ENCODE results near the gene PTPRE.
A peak's percentile ranks its signal among the peaks of the same experiment; 100 is the strongest.

The PTPRE gene

GRCh38 chr10:128121750-128122412 is 215.0 kb downstream of the PTPRE start:
- Histone ChIP-seq H3K4me1 (ENCODE audit: control insufficient read depth, insufficient read depth, low read length) (peaks cover 3% of the 10 kb centered on the region), H3K27me3 (ENCODE audit: control insufficient read depth, insufficient read depth, low read length) (peaks cover 4% of the 10 kb centered on the region)

GRCh38 chr10:128122931-128123330 is 216.0 kb downstream of the PTPRE start:
- Histone ChIP-seq H3K27me3 (ENCODE audit: control insufficient read depth, insufficient read depth, low read length) (peaks cover 4% of the 10 kb centered on the region), H3K9ac (ENCODE audit: low read length) (no peak overlapping the region), H3K4me1 (ENCODE audit: control insufficient read depth, insufficient read depth, low read length) (peaks cover 3% of the 10 kb centered on the region), H3K27ac (ENCODE audit: low read depth, low read length) (no peak overlapping the region), H3K4me3 (ENCODE audit: low read length) (no peak overlapping the region), H3K36me3 (ENCODE audit: control insufficient read depth, insufficient read depth, low read length) (no peaks in the 10 kb centered on the region)

More at GRCh38 chr10:128121750-128122412, 215.0 kb downstream of the PTPRE start:
- Histone ChIP-seq H3K27ac (ENCODE audit: low read depth, low read length) (no peak overlapping the region), H3K36me3 (ENCODE audit: control insufficient read depth, insufficient read depth, low read length) (no peaks in the 10 kb centered on the region), H3K4me3 (ENCODE audit: low read length) (no peak overlapping the region), H3K9ac (ENCODE audit: low read length) (no peak overlapping the region)

GRCh38 chr10:128123846-128124245 is 216.9 kb downstream of the PTPRE start:
- peaks cover 3% of the 10 kb centered on the region for H3K4me1 ChIP-seq (ENCODE audit: control insufficient read depth, insufficient read depth, low read length)
- peaks cover 4% of the 10 kb centered on the region for H3K27me3 ChIP-seq (ENCODE audit: control insufficient read depth, insufficient read depth, low read length)
- H3K27ac ChIP-seq (ENCODE audit: low read depth, low read length) = no peak overlapping the region
- H3K4me3 ChIP-seq (ENCODE audit: low read length) = no peak overlapping the region
- no peak overlapping the region for H3K9ac ChIP-seq (ENCODE audit: low read length)
- no peaks in the 10 kb centered on the region for H3K36me3 ChIP-seq (ENCODE audit: control insufficient read depth, insufficient read depth, low read length)

GRCh38 chr10:128124813-128125403 is 218.0 kb downstream of the PTPRE start:
- Histone ChIP-seq H3K9ac (ENCODE audit: low read length) (no peak overlapping the region), H3K4me1 (ENCODE audit: control insufficient read depth, insufficient read depth, low read length) (peaks cover 3% of the 10 kb centered on the region), H3K27me3 (ENCODE audit: control insufficient read depth, insufficient read depth, low read length) (peaks cover 4% of the 10 kb centered on the region), H3K27ac (ENCODE audit: low read depth, low read length) (no peak overlapping the region), H3K36me3 (ENCODE audit: control insufficient read depth, insufficient read depth, low read length) (no peaks in the 10 kb centered on the region), H3K4me3 (ENCODE audit: low read length) (peak overlapping the region; percentile 72)

GRCh38 chr10:128125416-128125943 is 218.6 kb downstream of the PTPRE start:
- H3K4me1 ChIP-seq (ENCODE audit: control insufficient read depth, insufficient read depth, low read length) = peaks cover 3% of the 10 kb centered on the region
- peak overlapping the region; percentile 6 for H3K9ac ChIP-seq (ENCODE audit: low read length)
- no peaks in the 10 kb centered on the region for H3K36me3 ChIP-seq (ENCODE audit: control insufficient read depth, insufficient read depth, low read length)
- H3K27me3 ChIP-seq (ENCODE audit: control insufficient read depth, insufficient read depth, low read length) = peaks cover 4% of the 10 kb centered on the region
- peak overlapping the region; percentile 72 for H3K4me3 ChIP-seq (ENCODE audit: low read length)
- H3K27ac ChIP-seq (ENCODE audit: low read depth, low read length) = no peak overlapping the region

- peaks cover 4% of the 10 kb centered on the region for H3K27me3 ChIP-seq (ENCODE audit: control insufficient read depth, insufficient read depth, low read length)
- H3K27ac ChIP-seq (ENCODE audit: low read depth, low read length) = no peak within 1 kb of the TSS
- H3K36me3 ChIP-seq (ENCODE audit: control insufficient read depth, insufficient read depth, low read length) = no peaks in the 10 kb centered on the region
- peak within 1 kb of the TSS; percentile 6 for H3K9ac ChIP-seq (ENCODE audit: low read length)
- peak within 1 kb of the TSS; percentile 72 for H3K4me3 ChIP-seq (ENCODE audit: low read length)
- H3K4me1 ChIP-seq (ENCODE audit: control insufficient read depth, insufficient read depth, low read length) = peaks cover 3% of the 10 kb centered on the region
Measured at GRCh38 chr10:128125944-128126764, 219.3 kb downstream of the PTPRE start, which contains the start of gene MKI67. Gene MKI67, minus strand, starts transcription at chr10:128126423. Its CDS starts 756 bp downstream, at chr10:128125667.

GRCh38 chr10:128128582-128128981 is 221.7 kb downstream of the PTPRE start:
- H3K27me3 ChIP-seq (ENCODE audit: control insufficient read depth, insufficient read depth, low read length) = peaks cover 4% of the 10 kb centered on the region
- H3K4me1 ChIP-seq (ENCODE audit: control insufficient read depth, insufficient read depth, low read length) = peaks cover 3% of the 10 kb centered on the region
- no peaks in the 10 kb centered on the region for H3K36me3 ChIP-seq (ENCODE audit: control insufficient read depth, insufficient read depth, low read length)
- H3K9ac ChIP-seq (ENCODE audit: low read length) = no peak overlapping the region
- H3K4me3 ChIP-seq (ENCODE audit: low read length) = no peak overlapping the region
- H3K27ac ChIP-seq (ENCODE audit: low read depth, low read length) = no peak overlapping the region

- H3K4me3 ChIP-seq (ENCODE audit: low read length) = no peak overlapping the region
- H3K36me3 ChIP-seq (ENCODE audit: control insufficient read depth, insufficient read depth, low read length) = no peaks in the 10 kb centered on the region
- no peaks in the 10 kb centered on the region for H3K27me3 ChIP-seq (ENCODE audit: control insufficient read depth, insufficient read depth, low read length)
- peaks cover 3% of the 10 kb centered on the region for H3K4me1 ChIP-seq (ENCODE audit: control insufficient read depth, insufficient read depth, low read length)
- H3K27ac ChIP-seq (ENCODE audit: low read depth, low read length) = no peak overlapping the region
- H3K9ac ChIP-seq (ENCODE audit: low read length) = no peak overlapping the region
Measured at GRCh38 chr10:128130051-128130450, 223.1 kb downstream of the PTPRE start.
